GM10847 (cell line): Measurements from ENCODE around the gene IFNL4.
"Not testable (repeated sequence)": the region's sequence is repeated elsewhere in the genome, so short reads cannot be mapped to it uniquely, and the experiment has no call there.

Source experiments
- POLR2A ChIP-seq: IDR thresholded peaks from 2 replicates; pipeline ENCODE4 v1.6.1; 2011; ENCODE audit not compliant: insufficient read length; ENCODE audit errors: extremely low read depth

The IFNL4 gene

GRCh38 chr19:39248806-39249205, at the start of gene IFNL4:
Gene IFNL4, minus strand, starts transcription at chr19:39248856.
- no peak for TF ChIP-seq POLR2A

- no peak for TF ChIP-seq POLR2A
These were observed 49.4 kb upstream of the IFNL4 start for GRCh38 chr19:39297931-39298634.

GRCh38 chr19:39296906-39297305, 48.2 kb upstream of the IFNL4 start:
- no peak for TF ChIP-seq POLR2A

GRCh38 chr19:39296055-39296645, 47.5 kb upstream of the IFNL4 start, which contains the start of gene IFNL1:
Gene IFNL1, plus strand, starts transcription at chr19:39296407. Its CDS starts 15 bp downstream, at chr19:39296422.
- no peak for TF ChIP-seq POLR2A

GRCh38 chr19:39293394-39293793, 44.7 kb upstream of the IFNL4 start:
- no peak for TF ChIP-seq POLR2A

- TF ChIP-seq POLR2A: no peak
These were observed 35.4 kb upstream of the IFNL4 start for GRCh38 chr19:39284032-39284431.

- TF ChIP-seq POLR2A: no peak
These were observed 33.4 kb upstream of the IFNL4 start for GRCh38 chr19:39282021-39282420.

GRCh38 chr19:39277598-39277997, 28.9 kb upstream of the IFNL4 start:
- TF ChIP-seq POLR2A: no peak

GRCh38 chr19:39276740-39277139, 28.1 kb upstream of the IFNL4 start:
- TF ChIP-seq POLR2A: no peak

GRCh38 chr19:39275578-39275977, 26.9 kb upstream of the IFNL4 start:
- no peak for TF ChIP-seq POLR2A

- TF ChIP-seq POLR2A: no peak
These were observed 21.6 kb upstream of the IFNL4 start for GRCh38 chr19:39270036-39270871.

GRCh38 chr19:39268085-39268484, 19.4 kb upstream of the IFNL4 start, which contains the start of gene IFNL2:
Gene IFNL2, plus strand, starts transcription at chr19:39268396. Its CDS starts 173 bp downstream, at chr19:39268569.
- TF ChIP-seq POLR2A: not testable (repeated sequence)

GRCh38 chr19:39265321-39265916, 16.8 kb upstream of the IFNL4 start:
- TF ChIP-seq POLR2A: no peak

- TF ChIP-seq POLR2A: no peak
These were observed 15.9 kb upstream of the IFNL4 start for GRCh38 chr19:39264306-39265290.
